GM18861 (cell line): ENCODE data around the gene FAM187B.
"Not testable (repeated sequence)": the region's sequence is repeated elsewhere in the genome, so short reads cannot be mapped to it uniquely, and the experiment has no call there.

Source experiments
- ATAC-seq: cut with Tn5 transposase; IDR thresholded peaks from one replicate; pipeline ENCODE4 v1.9.1; 2021; ENCODE audit not compliant: unreplicated experiment

Gene FAM187B

GRCh38 chr19:35236638-35237400 lies 8.3 kb upstream of the FAM187B start:
- no peak for ATAC-seq

GRCh38 chr19:35232912-35233311 lies 4.4 kb upstream of the FAM187B start:
- no peak for ATAC-seq

GRCh38 chr19:35231956-35232645 lies 3.6 kb upstream of the FAM187B start:
- no peak for ATAC-seq

- ATAC-seq = no peak
These were observed 1.1 kb upstream of the FAM187B start for GRCh38 chr19:35229601-35230000.

GRCh38 chr19:35226748-35227147 lies 1.8 kb downstream of the FAM187B start:
- no peak for ATAC-seq

GRCh38 chr19:35225951-35226350 lies 2.6 kb downstream of the FAM187B start:
- no peak for ATAC-seq

GRCh38 chr19:35224681-35225571 lies 3.6 kb downstream of the FAM187B start:
- ATAC-seq = no peak

GRCh38 chr19:35223862-35224505 lies 4.6 kb downstream of the FAM187B start:
- no peak for ATAC-seq

GRCh38 chr19:35223084-35223790 lies 5.3 kb downstream of the FAM187B start:
- no peak for ATAC-seq

GRCh38 chr19:35222373-35223015 lies 6.0 kb downstream of the FAM187B start:
- ATAC-seq = no peak

- ATAC-seq = not testable (repeated sequence)
These were observed 7.5 kb downstream of the FAM187B start for GRCh38 chr19:35220973-35221590.

- no peak for ATAC-seq
These were observed 8.1 kb downstream of the FAM187B start for GRCh38 chr19:35220315-35220921.

GRCh38 chr19:35219008-35219407 lies 9.5 kb downstream of the FAM187B start:
- ATAC-seq = no peak

GRCh38 chr19:35217649-35217990 lies 10.9 kb downstream of the FAM187B start:
- ATAC-seq = no peak

GRCh38 chr19:35216833-35217648 lies 11.5 kb downstream of the FAM187B start:
- ATAC-seq = no peak

GRCh38 chr19:35216016-35216832 lies 12.3 kb downstream of the FAM187B start:
- no peak for ATAC-seq

GRCh38 chr19:35214766-35215422 lies 13.6 kb downstream of the FAM187B start:
- ATAC-seq = no peak
